GM10266 (cell line): ENCODE measurements around the gene SMURF2.

Experiments
- DNase-seq: peaks from one replicate; pipeline ENCODE4 v3.0.0; 2012; ENCODE audit errors: extremely low spot score
- TF ChIP-seq, protein P1 (sequence below): IDR thresholded peaks from 2 replicates; pipeline ENCODE4 v1.5.1; 2012; ENCODE audit warnings: mild to moderate bottlenecking, low read depth; ENCODE audit not compliant: control insufficient read depth, insufficient read depth; ENCODE audit errors: missing control alignments

SMURF2 gene

DNA sequence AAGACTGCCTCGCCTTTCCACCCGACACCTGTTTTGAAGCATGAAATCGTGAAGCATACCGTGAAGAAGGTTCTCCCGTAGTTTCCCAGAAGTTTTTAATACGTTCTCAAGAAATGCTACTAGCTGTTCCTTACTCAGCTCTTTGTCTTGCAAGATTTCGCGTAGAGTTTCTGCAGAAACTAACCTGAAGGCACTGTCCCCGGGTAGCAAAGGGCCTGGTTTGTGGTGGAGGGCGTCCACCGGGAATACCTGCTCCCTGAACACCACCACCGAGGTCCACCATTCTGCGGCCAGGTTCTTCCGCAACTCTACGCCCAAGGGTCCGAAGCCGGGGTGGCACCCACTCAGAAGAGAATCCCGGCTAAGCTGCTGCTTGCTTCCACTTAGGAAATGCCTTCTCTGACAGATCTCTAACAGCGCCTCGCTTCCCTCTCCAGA, 165.7 kb downstream of the SMURF2 start:
- no peak for DNase-seq
- TF ChIP-seq, protein P1, sequence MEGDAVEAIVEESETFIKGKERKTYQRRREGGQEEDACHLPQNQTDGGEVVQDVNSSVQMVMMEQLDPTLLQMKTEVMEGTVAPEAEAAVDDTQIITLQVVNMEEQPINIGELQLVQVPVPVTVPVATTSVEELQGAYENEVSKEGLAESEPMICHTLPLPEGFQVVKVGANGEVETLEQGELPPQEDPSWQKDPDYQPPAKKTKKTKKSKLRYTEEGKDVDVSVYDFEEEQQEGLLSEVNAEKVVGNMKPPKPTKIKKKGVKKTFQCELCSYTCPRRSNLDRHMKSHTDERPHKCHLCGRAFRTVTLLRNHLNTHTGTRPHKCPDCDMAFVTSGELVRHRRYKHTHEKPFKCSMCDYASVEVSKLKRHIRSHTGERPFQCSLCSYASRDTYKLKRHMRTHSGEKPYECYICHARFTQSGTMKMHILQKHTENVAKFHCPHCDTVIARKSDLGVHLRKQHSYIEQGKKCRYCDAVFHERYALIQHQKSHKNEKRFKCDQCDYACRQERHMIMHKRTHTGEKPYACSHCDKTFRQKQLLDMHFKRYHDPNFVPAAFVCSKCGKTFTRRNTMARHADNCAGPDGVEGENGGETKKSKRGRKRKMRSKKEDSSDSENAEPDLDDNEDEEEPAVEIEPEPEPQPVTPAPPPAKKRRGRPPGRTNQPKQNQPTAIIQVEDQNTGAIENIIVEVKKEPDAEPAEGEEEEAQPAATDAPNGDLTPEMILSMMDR: no peak
